Tibial nerve (tissue), 4 donors: ENCODE measurements around the gene TAF7L. TPM values are rescaled to one million over a fixed set of nuclear protein-coding genes. Genes with fewer than 3 reads are reported as not detected.

Experiments used
- small RNA-seq: library from RNA; depleted of rRNA; stranded (forward); fragments of <200 nt; gene quantifications from one replicate; pipeline ENCODE3, GENCODE V24; 2016
- total RNA-seq, 4 donors: library from RNA; depleted of rRNA; stranded (reverse); fragments of >200 nt; gene quantifications; one replicate each; pipeline ENCODE4 v1.1.0, GENCODE V29; 2016

Gene TAF7L
- total RNA-seq, 4 donors from 2014 or later = 0.21 to 0.90 TPM; not detected in 2

Small RNA genes within 50 kb of the gene (small RNA-seq; reads per million reads assigned to genes)
- gene RNU6-934P = not detected

Other genes starting within 250 kb of the TAF7L start
- gene TRMT2B, start 239.2 kb downstream of the TAF7L start, total RNA-seq = 10 to 100 TPM; 14.3 to 19.0 (median 18.6) TPM
- gene TMEM35A, start 212.5 kb downstream of the TAF7L start, total RNA-seq = 1 to 10 TPM in 2 of 4 donors, under 1 TPM in 2; 0.30 to 2.7 (median 0.85) TPM
- 1 to 10 TPM; 2.1 to 5.2 (median 2.8) TPM for gene CENPI, start 193.1 kb downstream of the TAF7L start, total RNA-seq
- gene DRP2, start 71.5 kb downstream of the TAF7L start, total RNA-seq = 100 to 1,000 TPM in 3 of 4 donors, 10 to 100 TPM in 1; 94.5 to 207 (median 183) TPM
- 1 to 10 TPM; 2.6 to 7.5 (median 5.4) TPM for gene TIMM8A, start 57.4 kb upstream of the TAF7L start, total RNA-seq
- 10 to 100 TPM in 1 of 4 donors, 1 to 10 TPM in 3; 2.5 to 19.7 (median 4.9) TPM for gene BTK, start 94.9 kb upstream of the TAF7L start, total RNA-seq
- 1,000 to 10,000 TPM in 3 of 4 donors, 100 to 1,000 TPM in 1; 493 to 1,912 (median 1,279) TPM for gene RPL36A, start 99.7 kb upstream of the TAF7L start, total RNA-seq
- gene GLA, start 116.6 kb upstream of the TAF7L start, total RNA-seq = 10 to 100 TPM; 18.1 to 20.1 (median 19.2) TPM
- gene HNRNPH2, start 116.9 kb upstream of the TAF7L start, total RNA-seq = 10 to 100 TPM; 31.2 to 46.0 (median 40.1) TPM
- 100 to 1,000 TPM in 1 of 4 donors, 10 to 100 TPM in 3; 15.9 to 120 (median 18.7) TPM for gene ARMCX4, start 194.1 kb upstream of the TAF7L start, total RNA-seq